Nephron progenitor cell (in vitro differentiated cells): Measurements from ENCODE around the gene KIF1B.

ENCODE experiments used
- DNase-seq: peaks from one replicate; pipeline ENCODE4 v3.0.0; 2021
- H3K27ac Mint-ChIP-seq: 2 replicates; pipeline ENCODE4 v1.8.0; 2021; ENCODE audit warnings: mild to moderate bottlenecking, moderate library complexity, mixed read lengths
- H3K27me3 Mint-ChIP-seq: 2 replicates; pipeline ENCODE4 v1.8.0; 2021; ENCODE audit warnings: mild to moderate bottlenecking, low read depth, mixed read lengths; ENCODE audit not compliant: poor library complexity
- H3K36me3 Mint-ChIP-seq: 2 replicates; pipeline ENCODE4 v1.8.0; 2021; ENCODE audit warnings: low read depth, mixed read lengths
- H3K4me1 Mint-ChIP-seq: 2 replicates; pipeline ENCODE4 v1.8.0; 2021; ENCODE audit warnings: mixed read lengths
- H3K4me3 Mint-ChIP-seq: 2 replicates; pipeline ENCODE4 v1.8.0; 2021; ENCODE audit warnings: mild to moderate bottlenecking, moderate library complexity, mixed read lengths
- H3K9me3 Mint-ChIP-seq: 2 replicates; pipeline ENCODE4 v1.8.0; 2021; ENCODE audit warnings: mild to moderate bottlenecking, moderate library complexity, mixed read lengths
- TF ChIP-seq, protein P1 (sequence below): fragments of 200-600 bp; sonication (generic); IDR thresholded peaks from 2 replicates; pipeline ENCODE4 v1.5.0; 2021; ENCODE audit warnings: antibody characterized with exemption

Gene KIF1B

DNA sequence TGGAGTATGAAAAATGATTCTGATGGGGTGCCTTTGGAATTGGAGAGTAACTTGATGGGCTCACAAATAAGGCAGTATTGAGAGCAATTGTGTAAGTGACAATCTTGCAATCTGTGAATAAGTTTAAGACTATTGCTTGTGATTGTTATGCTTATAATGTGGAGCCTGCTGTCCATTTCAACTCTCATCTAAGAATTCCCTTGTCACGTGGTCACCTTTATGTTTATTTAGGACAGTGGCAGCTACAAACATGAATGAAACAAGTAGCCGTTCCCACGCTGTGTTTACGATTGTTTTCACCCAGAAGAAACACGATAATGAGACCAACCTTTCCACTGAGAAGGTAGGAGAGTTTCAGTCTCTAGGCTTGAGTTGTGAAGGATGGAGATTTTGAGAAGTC is 57.6 kb downstream of the KIF1B start:
- no peaks in the 10 kb centered on the region for H3K4me1 Mint-ChIP-seq
- H3K27me3 Mint-ChIP-seq = no peaks in the 10 kb centered on the region
- H3K36me3 Mint-ChIP-seq = peaks cover 73% of the 10 kb centered on the region
- H3K4me3 Mint-ChIP-seq = no peak overlapping the region
- no peak overlapping the region for H3K27ac Mint-ChIP-seq
- TF ChIP-seq, protein P1, sequence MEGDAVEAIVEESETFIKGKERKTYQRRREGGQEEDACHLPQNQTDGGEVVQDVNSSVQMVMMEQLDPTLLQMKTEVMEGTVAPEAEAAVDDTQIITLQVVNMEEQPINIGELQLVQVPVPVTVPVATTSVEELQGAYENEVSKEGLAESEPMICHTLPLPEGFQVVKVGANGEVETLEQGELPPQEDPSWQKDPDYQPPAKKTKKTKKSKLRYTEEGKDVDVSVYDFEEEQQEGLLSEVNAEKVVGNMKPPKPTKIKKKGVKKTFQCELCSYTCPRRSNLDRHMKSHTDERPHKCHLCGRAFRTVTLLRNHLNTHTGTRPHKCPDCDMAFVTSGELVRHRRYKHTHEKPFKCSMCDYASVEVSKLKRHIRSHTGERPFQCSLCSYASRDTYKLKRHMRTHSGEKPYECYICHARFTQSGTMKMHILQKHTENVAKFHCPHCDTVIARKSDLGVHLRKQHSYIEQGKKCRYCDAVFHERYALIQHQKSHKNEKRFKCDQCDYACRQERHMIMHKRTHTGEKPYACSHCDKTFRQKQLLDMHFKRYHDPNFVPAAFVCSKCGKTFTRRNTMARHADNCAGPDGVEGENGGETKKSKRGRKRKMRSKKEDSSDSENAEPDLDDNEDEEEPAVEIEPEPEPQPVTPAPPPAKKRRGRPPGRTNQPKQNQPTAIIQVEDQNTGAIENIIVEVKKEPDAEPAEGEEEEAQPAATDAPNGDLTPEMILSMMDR = no peak
- no peaks in the 10 kb centered on the region for H3K9me3 Mint-ChIP-seq
- no peak for DNase-seq

DNA sequence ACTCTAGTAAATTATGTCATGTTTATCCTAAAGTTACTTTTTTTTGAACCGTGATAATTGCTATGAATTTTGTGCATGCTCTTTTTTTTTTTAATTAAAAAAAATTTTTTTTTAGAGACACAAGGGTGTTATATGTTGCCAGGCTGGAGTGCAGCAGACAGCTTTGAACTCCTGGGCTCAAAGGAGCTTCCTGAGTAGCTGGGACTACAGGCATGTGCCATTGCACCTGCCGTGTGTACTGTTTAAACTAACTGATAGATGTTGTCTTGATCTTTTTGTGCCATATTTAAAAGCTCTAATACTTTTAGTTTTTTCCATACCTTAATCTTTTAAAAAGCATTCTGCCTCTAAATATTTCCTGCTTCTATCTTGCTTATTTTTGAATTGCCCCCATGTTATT is 60.7 kb downstream of the KIF1B start:
- Mint-ChIP-seq H3K27me3 (no peaks in the 10 kb centered on the region), H3K9me3 (no peaks in the 10 kb centered on the region), H3K36me3 (peaks cover 75% of the 10 kb centered on the region), H3K4me1 (no peaks in the 10 kb centered on the region), H3K27ac (no peak overlapping the region), H3K4me3 (no peak overlapping the region)
- TF ChIP-seq, protein P1 = no peak
- DNase-seq = no peak

DNA sequence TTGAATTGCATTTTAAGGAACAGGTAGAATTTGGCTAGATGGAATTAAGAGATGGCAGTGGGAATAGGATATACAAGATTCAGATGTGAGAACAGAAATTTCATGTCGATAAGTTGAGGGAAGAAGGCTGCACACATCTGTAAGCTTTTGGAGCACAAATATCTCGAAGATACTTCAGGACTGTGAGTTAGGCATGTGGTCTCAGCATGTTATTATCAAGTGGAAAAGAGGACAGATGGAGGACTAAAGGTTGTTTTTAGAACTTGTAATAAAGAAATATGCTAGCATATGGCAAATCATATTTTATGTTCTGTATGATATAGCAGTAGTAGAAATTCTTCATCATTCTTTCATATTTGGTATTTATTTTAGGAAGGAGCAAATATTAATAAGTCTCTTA is 61.5 kb downstream of the KIF1B start:
- Mint-ChIP-seq H3K27me3 (no peaks in the 10 kb centered on the region), H3K27ac (no peak overlapping the region), H3K4me1 (no peaks in the 10 kb centered on the region), H3K36me3 (peaks cover 74% of the 10 kb centered on the region), H3K9me3 (no peaks in the 10 kb centered on the region), H3K4me3 (no peak overlapping the region)
- no peak for DNase-seq
- TF ChIP-seq, protein P1 = no peak

DNA sequence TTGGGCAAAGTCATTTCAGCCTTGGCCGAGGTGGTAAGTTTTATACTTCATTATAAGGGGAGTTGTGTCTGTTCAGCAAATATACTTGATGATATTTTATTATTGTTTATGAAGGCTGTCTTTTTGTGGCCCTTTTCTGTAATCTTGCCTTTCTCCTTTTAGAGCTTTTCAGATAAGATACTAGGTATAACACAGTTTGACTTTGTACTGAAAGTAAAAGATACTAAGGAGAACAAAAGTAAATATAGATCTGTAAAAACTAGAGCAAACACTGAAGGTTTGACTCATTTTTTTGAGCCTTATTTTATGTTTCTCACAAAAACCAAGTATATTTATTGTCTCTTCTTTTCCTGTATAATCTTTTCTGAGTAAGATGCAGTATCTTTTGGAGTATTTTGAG is 61.9 kb downstream of the KIF1B start:
- Mint-ChIP-seq H3K9me3 (no peaks in the 10 kb centered on the region), H3K4me3 (no peak overlapping the region), H3K36me3 (peaks cover 70% of the 10 kb centered on the region), H3K4me1 (no peaks in the 10 kb centered on the region), H3K27ac (no peak overlapping the region), H3K27me3 (no peaks in the 10 kb centered on the region)
- TF ChIP-seq, protein P1 = no peak
- DNase-seq = no peak

DNA sequence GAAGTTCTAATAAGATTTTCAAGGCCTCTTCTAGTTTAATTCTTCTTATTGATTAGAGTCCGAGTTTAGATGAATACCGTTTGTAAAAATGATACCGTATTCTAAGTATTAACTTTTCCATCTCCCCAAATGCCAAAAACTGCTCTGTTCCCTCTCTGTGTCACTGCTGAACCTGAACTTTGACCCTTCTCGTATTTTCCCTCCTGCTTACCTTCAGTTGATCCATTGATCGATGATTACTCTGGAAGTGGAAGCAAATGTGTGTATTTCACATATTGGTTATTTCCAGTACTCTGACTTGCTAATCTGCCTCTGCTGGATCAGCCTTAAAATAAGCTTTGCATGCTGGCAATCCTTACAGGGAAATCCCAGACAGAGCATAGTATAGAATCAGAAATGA is 68.5 kb downstream of the KIF1B start:
- TF ChIP-seq, protein P1 = no peak
- Mint-ChIP-seq H3K36me3 (peaks cover 58% of the 10 kb centered on the region), H3K9me3 (no peaks in the 10 kb centered on the region), H3K4me1 (no peaks in the 10 kb centered on the region), H3K27me3 (no peaks in the 10 kb centered on the region), H3K4me3 (no peak overlapping the region), H3K27ac (no peak overlapping the region)
- DNase-seq = no peak

DNA sequence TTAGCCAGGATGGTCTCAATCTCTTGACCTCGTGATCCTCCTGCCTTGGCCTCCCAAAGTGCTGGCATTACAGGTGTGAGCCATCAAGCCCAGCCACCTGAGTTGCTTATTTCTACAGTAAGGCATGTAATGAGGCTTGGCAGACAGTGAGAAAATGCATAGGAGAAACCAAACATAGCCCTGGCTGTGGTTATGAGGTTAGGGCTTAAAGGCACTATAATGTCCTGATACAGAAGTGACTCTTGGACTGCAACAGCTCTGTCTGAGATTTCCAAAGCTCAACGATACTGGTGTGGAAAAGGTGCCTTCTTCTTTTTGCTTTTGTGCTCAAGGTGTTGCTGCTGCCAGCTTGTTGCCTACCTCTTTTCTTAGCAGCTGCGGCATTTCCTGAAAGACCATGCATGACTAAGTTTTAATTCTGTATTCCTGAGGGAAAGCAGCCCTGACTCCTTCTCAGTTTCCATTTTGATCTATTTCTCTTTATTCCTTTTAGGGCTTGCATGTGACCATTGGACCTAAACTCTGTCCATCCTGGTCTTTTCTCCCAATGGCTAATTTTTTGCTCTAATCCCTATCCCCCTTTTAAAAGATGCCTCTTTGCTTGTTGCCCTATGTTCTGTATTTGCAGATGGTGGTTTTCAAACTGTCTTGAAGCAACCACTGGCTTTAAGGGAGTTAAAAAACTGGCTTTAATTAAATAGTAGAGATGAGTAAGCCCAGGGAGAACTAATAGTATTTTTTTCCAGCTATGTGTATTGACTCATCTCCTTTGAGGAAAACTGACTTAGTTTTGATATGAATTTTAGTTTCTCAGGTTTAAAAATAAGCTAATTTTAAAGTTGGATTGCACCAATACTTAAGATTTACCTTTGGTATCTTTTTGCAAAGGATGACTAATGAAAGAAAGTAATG is 70.3 kb downstream of the KIF1B start:
- Mint-ChIP-seq H3K4me1 (no peaks in the 10 kb centered on the region), H3K9me3 (no peaks in the 10 kb centered on the region), H3K4me3 (no peak overlapping the region), H3K36me3 (peaks cover 56% of the 10 kb centered on the region), H3K27me3 (no peaks in the 10 kb centered on the region), H3K27ac (peak overlapping the region; percentile 64)
- TF ChIP-seq, protein P1 = no peak
- no peak for DNase-seq
